Measurements from ENCODE around the gene MYH11. TPM values are rescaled to one million over a fixed set of nuclear protein-coding genes. Genes with fewer than 3 reads are reported as not detected.

The MYH11 gene
- total and polyA plus RNA-seq, 2 experiments from 2014 or later = 1.6 to 5.9 TPM

GRCh38 chr16:15820837-15821236, 36.0 kb downstream of the MYH11 start:
- peaks cover 19% of the 10 kb centered on the region for H3K9me3 Mint-ChIP-seq
- H3F3A ChIP-seq (replicated peaks; ENCODE audit: low read depth) = no peaks in the 10 kb centered on the region
- no peaks in the 10 kb centered on the region; the same call in 1 of the 2 replicates for H3K9me2 ChIP-seq (ENCODE audit: insufficient read depth)
- no peak overlapping the region for H3K27ac ChIP-seq (ENCODE audit: low read depth)
- no peak overlapping the region for H3K4me2 ChIP-seq
- H3K36me3 ChIP-seq (ENCODE audit: insufficient read depth) = 0 out of 2 replicates have a peak, but pooled peaks cover 4% of the 10 kb centered on the region
- no peaks in the 10 kb centered on the region for H3K79me2 ChIP-seq (replicated peaks; ENCODE audit: insufficient read depth)
- TF ChIP-seq ZNF462 (CRISPR knock-in tag; IDR thresholded peaks at IDR 0.05) (no peak), STAT1 (IDR thresholded peaks at IDR 0.05; ENCODE audit: unreplicated experiment) (no peak), JUNB (IDR thresholded peaks at IDR 0.05; ENCODE audit: unreplicated experiment) (no peak), POLR2AphosphoS5 (IDR thresholded peaks at IDR 0.05; ENCODE audit: low read depth) (no peak), ETS1 (IDR thresholded peaks at IDR 0.05) (no peak), EZH2 (IDR thresholded peaks at IDR 0.05; ENCODE audit: low read depth, unreplicated experiment) (no peak), REST (IDR thresholded peaks at IDR 0.05; ENCODE audit: unreplicated experiment) (no peak), NANOG (IDR thresholded peaks at IDR 0.05; ENCODE audit: borderline replicate concordance) (no peak), CTCF (conservative IDR thresholded peaks at IDR 0.05; ENCODE audit: low read depth in 2 of 2) (no peak), CREB1 (CRISPR knock-in tag; IDR thresholded peaks at IDR 0.05; ENCODE audit: low read depth) (no peak), ZNF331 (CRISPR knock-in tag; IDR thresholded peaks at IDR 0.05; ENCODE audit: low read depth) (no peak), ZNF114 (CRISPR knock-in tag; IDR thresholded peaks at IDR 0.05) (no peak)
- no peak overlapping the region for H3K27ac Mint-ChIP-seq
- no peak for DNase-seq (ENCODE audit: low spot score)
- H3K4me1 Mint-ChIP-seq = no peaks in the 10 kb centered on the region
- no peaks in the 10 kb centered on the region for H3K27me3 ChIP-seq (ENCODE audit: insufficient read depth)
- H3K27me3 Mint-ChIP-seq (ENCODE audit: insufficient read depth, low read depth, poor library complexity) = no peaks in the 10 kb centered on the region
- H3K4me3 Mint-ChIP-seq = no peak overlapping the region
- no peaks in the 10 kb centered on the region for H4K20me1 ChIP-seq (replicated peaks; ENCODE audit: insufficient read depth)
- no peaks in the 10 kb centered on the region; the same call in 2 of the 3 replicates for H3K36me3 Mint-ChIP-seq (ENCODE audit: low read depth)
- no peak overlapping the region for H3K4me3 ChIP-seq
- no peaks in the 10 kb centered on the region for H3K4me1 ChIP-seq (ENCODE audit: insufficient read depth)
- no peak for ATAC-seq
- no peak overlapping the region for H2AFZ ChIP-seq
